ENCODE data around the gene SHMT1. TPM values are rescaled to one million over a fixed set of nuclear protein-coding genes. Genes with fewer than 3 reads are reported as not detected.
"Not testable (repeated sequence)": the region's sequence is repeated elsewhere in the genome, so short reads cannot be mapped to it uniquely, and the experiment has no call there.

Gene SHMT1
- total RNA-seq, 2 donors from 2014 or later = 10.1 to 16.5 TPM

DNA sequence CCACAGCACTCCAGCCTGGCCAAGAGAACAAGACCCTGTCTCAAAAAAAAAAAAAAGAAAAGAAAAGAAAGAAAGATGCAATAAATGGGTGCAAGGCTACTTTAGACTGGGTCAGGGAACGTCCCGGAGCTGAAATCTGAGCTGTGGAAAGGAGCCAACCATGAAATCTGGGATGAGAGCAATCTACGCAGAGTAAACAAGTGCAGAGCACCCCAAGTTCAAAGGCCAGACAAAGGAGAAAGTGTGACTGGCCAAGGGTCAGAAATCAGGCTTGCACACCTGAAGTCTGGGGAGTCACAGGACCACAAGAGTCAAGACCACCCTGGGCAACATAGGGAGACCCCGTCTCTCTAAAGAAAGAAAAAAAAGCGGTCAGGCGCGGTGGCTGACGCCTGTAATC, 2.8 kb downstream of the SHMT1 start:
- no peaks in the 10 kb centered on the region for H3K9me3 ChIP-seq
- no peaks in the 10 kb centered on the region for H3K36me3 ChIP-seq (replicated peaks in 1 of 2; ENCODE audit: insufficient read depth in 1 of 2, low read depth in 2 of 2)
- ATAC-seq (no peak), DNase-seq (no peak)
- peaks cover 13% of the 10 kb centered on the region for H3K4me1 ChIP-seq
- WGBS, 2 donors = 83 to 86% methylated on average over 8 of the region's 8 CpGs
- no peak overlapping the region for H3K27ac ChIP-seq
- TF ChIP-seq POLR2A (IDR thresholded peaks at IDR 0.05) (no peak), CTCF (IDR thresholded peaks at IDR 0.05) (no peak)
- intact Hi-C loops (cut with DNase I) = no loop called here
- H3K27me3 ChIP-seq = no peaks in the 10 kb centered on the region
- H3K4me3 ChIP-seq = no peak overlapping the region

GRCh38 chr17:18356624-18357023, 6.7 kb downstream of the SHMT1 start:
- no peak overlapping the region for H3K27ac ChIP-seq
- no peaks in the 10 kb centered on the region for H3K9me3 ChIP-seq
- intact Hi-C loops (cut with DNase I) = no loop called here
- TF ChIP-seq POLR2A (IDR thresholded peaks at IDR 0.05) = no peak
- TF ChIP-seq CTCF (IDR thresholded peaks at IDR 0.05) = no peak
- no peak overlapping the region for H3K4me3 ChIP-seq
- no peaks in the 10 kb centered on the region for H3K27me3 ChIP-seq
- peaks cover 7 to 8% of the 10 kb centered on the region in 2 donors for H3K36me3 ChIP-seq (replicated peaks in 1 of 2; ENCODE audit: insufficient read depth in 1 of 2, low read depth in 2 of 2)
- 83 to 91% methylated on average over 10 of the region's 10 CpGs for WGBS, 2 donors
- ATAC-seq (no peak), DNase-seq (peak in 2 of 4 donors; percentile 9 to 62)
- peaks cover under 1% of the 10 kb centered on the region for H3K4me1 ChIP-seq

- Histone ChIP-seq H3K27ac (no peak overlapping the region), H3K36me3 (replicated peaks in 1 of 2; ENCODE audit: insufficient read depth in 1 of 2, low read depth in 2 of 2) (peaks cover 7 to 10% of the 10 kb centered on the region in 2 donors), H3K4me3 (no peak overlapping the region), H3K9me3 (no peaks in the 10 kb centered on the region), H3K27me3 (no peaks in the 10 kb centered on the region), H3K4me1 (no peaks in the 10 kb centered on the region)
- 86 to 90% methylated on average over 6 of the region's 6 CpGs for WGBS, 2 donors
- intact Hi-C loops (cut with DNase I) = no loop called here
- ATAC-seq (no peak), DNase-seq (no peak)
- TF ChIP-seq CTCF (IDR thresholded peaks at IDR 0.05) (no peak), POLR2A (IDR thresholded peaks at IDR 0.05) (no peak)
These were observed 9.8 kb downstream of the SHMT1 start for GRCh38 chr17:18353541-18353940.

DNA sequence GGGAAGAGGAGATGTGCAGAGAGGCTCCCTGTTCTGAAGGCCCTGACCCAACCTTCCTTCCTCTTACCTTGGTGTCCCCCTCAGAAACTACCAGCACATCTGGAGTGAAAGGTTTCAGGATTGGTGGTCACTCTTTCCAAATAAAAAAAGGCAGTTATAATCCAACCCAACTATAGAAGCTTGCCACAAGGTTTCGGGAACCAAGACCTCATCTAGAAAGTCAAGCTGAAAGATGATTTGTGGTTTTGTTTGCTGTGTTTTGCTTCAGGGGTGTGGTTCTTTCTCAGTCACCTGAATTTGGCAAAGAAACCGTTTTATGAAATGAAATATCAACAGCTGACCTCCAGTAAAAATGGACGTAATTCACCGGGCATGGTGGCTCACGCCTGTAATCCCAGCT, 19.3 kb downstream of the SHMT1 start:
- H3K4me3 ChIP-seq = no peak overlapping the region
- no peak for DNase-seq
- no peak for TF ChIP-seq POLR2A (IDR thresholded peaks at IDR 0.05)
- no peak for TF ChIP-seq CTCF (IDR thresholded peaks at IDR 0.05)
- H3K4me1 ChIP-seq = no peaks in the 10 kb centered on the region
- intact Hi-C loops (cut with DNase I) = no loop called here
- WGBS, 2 donors = 82 to 84% methylated on average over 5 of the region's 5 CpGs
- no peak overlapping the region for H3K27ac ChIP-seq
- H3K9me3 ChIP-seq = no peaks in the 10 kb centered on the region
- no peak for ATAC-seq
- no peaks in the 10 kb centered on the region for H3K27me3 ChIP-seq
- H3K36me3 ChIP-seq (replicated peaks in 1 of 2; ENCODE audit: insufficient read depth in 1 of 2, low read depth in 2 of 2) = peaks cover 0 to 15% of the 10 kb centered on the region in 2 donors

- H3K9me3 ChIP-seq = no peaks in the 10 kb centered on the region
- intact Hi-C loops (cut with DNase I) = no loop called here
- no peak overlapping the region for H3K4me3 ChIP-seq
- 80 to 92% methylated on average over 1 to 13 of the region's 13 CpGs for WGBS, 2 donors
- H3K36me3 ChIP-seq (replicated peaks in 1 of 2; ENCODE audit: insufficient read depth in 1 of 2, low read depth in 2 of 2) = peaks cover 0 to 7% of the 10 kb centered on the region in 2 donors
- no peaks in the 10 kb centered on the region for H3K4me1 ChIP-seq
- DNase-seq (no peak), ATAC-seq (no peak)
- TF ChIP-seq POLR2A (IDR thresholded peaks at IDR 0.05) = no peak
- TF ChIP-seq CTCF (IDR thresholded peaks at IDR 0.05) = no peak
- H3K27me3 ChIP-seq = no peaks in the 10 kb centered on the region
- H3K27ac ChIP-seq = no peak overlapping the region
These were observed 23.4 kb downstream of the SHMT1 start for GRCh38 chr17:18339933-18340332.

- intact Hi-C loops (cut with DNase I); H3K4me1 ChIP-seq; H3K27ac ChIP-seq; DNase-seq; ATAC-seq; H3K9me3 ChIP-seq; H3K4me3 ChIP-seq; H3K27me3 ChIP-seq: not testable (repeated sequence)
- H3K36me3 ChIP-seq (replicated peaks in 1 of 2; ENCODE audit: insufficient read depth in 1 of 2, low read depth in 2 of 2) = peaks cover 0 to 13% of the 10 kb centered on the region in 2 donors
- WGBS, 2 donors = 97% methylated on average over 5 of the region's 25 CpGs; no CpG with 5 or more reads in 1 of the 2 donors
These were observed 25.2 kb downstream of the SHMT1 start for GRCh38 chr17:18338158-18338557.

Data from body of pancreas (tissue), 4 donors.